H9 (cell line): ENCODE data around the gene FN1. TPM values are rescaled to one million over a fixed set of nuclear protein-coding genes. Genes with fewer than 3 reads are reported as not detected.

Experiments
- DNase-seq: peaks from one replicate; pipeline ENCODE4 v3.0.0-alpha.2; 2017
- H2AFZ ChIP-seq: one replicate; pipeline ENCODE4 v1.6.1; 2013; ENCODE audit warnings: mild to moderate bottlenecking, low read length, control low read depth, moderate library complexity
- H2AK5ac ChIP-seq: 2 replicates; pipeline ENCODE4 v1.6.1; 2013; ENCODE audit warnings: low read length, control low read depth, mixed read lengths; ENCODE audit not compliant: insufficient read length
- H2BK120ac ChIP-seq: one replicate; pipeline ENCODE4 v1.6.1; 2013; ENCODE audit warnings: low read depth, mild to moderate bottlenecking, low read length, control low read depth, inconsistent platforms; ENCODE audit not compliant: poor library complexity, severe bottlenecking
- H2BK12ac ChIP-seq: 2 replicates; pipeline ENCODE4 v1.6.1; 2013; ENCODE audit warnings: low read length, control low read depth, mixed read lengths, low read depth; ENCODE audit not compliant: insufficient read length
- H2BK15ac ChIP-seq: 2 replicates; pipeline ENCODE4 v1.6.1; 2013; ENCODE audit warnings: low read depth, low read length, control low read depth
- H2BK20ac ChIP-seq: one replicate; pipeline ENCODE4 v1.6.1; 2013; ENCODE audit warnings: low read depth, mild to moderate bottlenecking, low read length, control low read depth, inconsistent platforms; ENCODE audit not compliant: poor library complexity, severe bottlenecking
- H2BK5ac ChIP-seq: 2 replicates; pipeline ENCODE4 v1.6.1; 2013; ENCODE audit warnings: low read length, control low read depth, mixed read lengths; ENCODE audit not compliant: insufficient read length
- H3K14ac ChIP-seq: 2 replicates; pipeline ENCODE4 v1.6.1; 2013; ENCODE audit warnings: low read length, control low read depth; ENCODE audit not compliant: insufficient read depth
- H3K18ac ChIP-seq: 2 replicates; pipeline ENCODE4 v1.6.1; 2013; ENCODE audit warnings: low read depth, mild to moderate bottlenecking, mixed read lengths, low read length, control low read depth; ENCODE audit not compliant: insufficient read length
- H3K23ac ChIP-seq: 2 replicates; pipeline ENCODE4 v1.6.1; 2013; ENCODE audit warnings: low read length, control low read depth, mixed read lengths, low read depth; ENCODE audit not compliant: insufficient read length
- H3K23me2 ChIP-seq: 2 replicates; pipeline ENCODE4 v1.6.1; 2013; ENCODE audit warnings: low read depth, mild to moderate bottlenecking, mixed read lengths, low read length, control low read depth; ENCODE audit not compliant: insufficient read length, poor library complexity, severe bottlenecking
- H3K27ac ChIP-seq: 2 replicates; pipeline ENCODE4 v1.5.1; 2013; ENCODE audit warnings: low read length, control low read depth, mixed read lengths, low read depth; ENCODE audit not compliant: insufficient read length
- H3K27me3 ChIP-seq: 2 replicates; pipeline ENCODE4 v1.6.1; 2013; ENCODE audit warnings: low read length, control low read depth, inconsistent platforms; ENCODE audit not compliant: insufficient read depth
- H3K4ac ChIP-seq: 2 replicates; pipeline ENCODE4 v1.6.1; 2013; ENCODE audit warnings: low read depth, mild to moderate bottlenecking, control low read depth, inconsistent platforms, low read length, moderate library complexity
- H3K4me1 ChIP-seq: 2 replicates; pipeline ENCODE4 v1.6.1; 2013; ENCODE audit warnings: low read length, control low read depth, inconsistent platforms; ENCODE audit not compliant: insufficient read depth
- H3K4me2 ChIP-seq: 2 replicates; pipeline ENCODE4 v1.6.1; 2013; ENCODE audit warnings: low read length, control low read depth, mixed read lengths; ENCODE audit not compliant: insufficient read length, insufficient read depth
- H3K56ac ChIP-seq: 2 replicates; pipeline ENCODE4 v1.6.1; 2013; ENCODE audit warnings: low read depth, mild to moderate bottlenecking, mixed read lengths, low read length, control low read depth; ENCODE audit not compliant: insufficient read length
- H3K79me1 ChIP-seq: 2 replicates; pipeline ENCODE4 v1.6.1; 2013; ENCODE audit warnings: low read depth, mild to moderate bottlenecking, moderate library complexity, low read length, control low read depth, inconsistent platforms; ENCODE audit not compliant: insufficient read depth, poor library complexity, severe bottlenecking
- H3K79me2 ChIP-seq: 2 replicates; pipeline ENCODE4 v1.6.1; 2013; ENCODE audit warnings: low read length, control low read depth, inconsistent platforms; ENCODE audit not compliant: insufficient read depth
- H3K9ac ChIP-seq: 2 replicates; pipeline ENCODE4 v1.6.1; 2013; ENCODE audit warnings: low read length, control low read depth, mixed read lengths; ENCODE audit not compliant: insufficient read length; ENCODE audit errors: extremely low read depth
- H3K9me3 ChIP-seq: one replicate; pipeline ENCODE4 v1.6.1; 2013; ENCODE audit warnings: low read depth, low read length, inconsistent platforms; ENCODE audit not compliant: control insufficient read depth
- H3T11ph ChIP-seq: one replicate; pipeline ENCODE4 v1.6.1; 2013; ENCODE audit warnings: mild to moderate bottlenecking, low read length, control low read depth, inconsistent platforms
- H4K20me1 ChIP-seq: one replicate; pipeline ENCODE4 v1.6.1; 2013; ENCODE audit not compliant: control insufficient read depth, insufficient read length, insufficient read depth
- H4K5ac ChIP-seq: 2 replicates; pipeline ENCODE4 v1.6.1; 2013; ENCODE audit warnings: low read depth, mild to moderate bottlenecking, mixed read lengths, low read length, control low read depth; ENCODE audit not compliant: insufficient read length
- H4K8ac ChIP-seq: replicated peaks from 2 replicates; pipeline ENCODE4 v1.6.1; 2013; ENCODE audit warnings: low read length, control low read depth, mixed read lengths, low read depth; ENCODE audit not compliant: insufficient read length
- H4K91ac ChIP-seq: 2 replicates; pipeline ENCODE4 v1.6.1; 2013; ENCODE audit warnings: low read depth, mild to moderate bottlenecking, moderate library complexity, mixed read lengths, low read length, control low read depth; ENCODE audit not compliant: insufficient read length
- H3K27ac Mint-ChIP-seq, 3 experiments: 2 replicates in 2 of 3; 3 replicates in 1 of 3; pipeline ENCODE4 v1.8.0; 2020 to 2021; ENCODE audit warnings: mixed read lengths in 3 of 3, mild to moderate bottlenecking in 1 of 3, moderate library complexity in 1 of 3
- H3K27me3 Mint-ChIP-seq: 2 replicates; pipeline ENCODE4 v1.8.0; 2021; ENCODE audit warnings: low read depth, mild to moderate bottlenecking, moderate library complexity, mixed read lengths
- H3K36me3 Mint-ChIP-seq, 3 experiments: 2 replicates in 2 of 3; 3 replicates in 1 of 3; pipeline ENCODE4 v1.8.0; 2020 to 2021; ENCODE audit warnings: low read depth in 3 of 3, mixed read lengths in 3 of 3; ENCODE audit not compliant: insufficient read depth in 1 of 3
- H3K4me1 Mint-ChIP-seq, 2 experiments: 2 replicates each; pipeline ENCODE4 v1.8.0; 2020; ENCODE audit warnings: mixed read lengths in 2 of 2
- H3K4me3 Mint-ChIP-seq, 2 experiments: 2 replicates in 1 of 2; 3 replicates in 1 of 2; pipeline ENCODE4 v1.8.0; 2020 to 2021; ENCODE audit warnings: mild to moderate bottlenecking in 2 of 2, mixed read lengths in 2 of 2, moderate library complexity in 1 of 2
- H3K9me3 Mint-ChIP-seq, 2 experiments: 2 replicates in 1 of 2; 3 replicates in 1 of 2; pipeline ENCODE4 v1.8.0; 2020; ENCODE audit warnings: mild to moderate bottlenecking in 2 of 2, mixed read lengths in 2 of 2, moderate library complexity in 1 of 2
- CTCF ChIP-seq: fragments of 200-600 bp; sonication (generic); conservative IDR thresholded peaks from 3 replicates; pipeline ENCODE4 v1.8.0; 2021; ENCODE audit warnings: antibody characterized with exemption, mild to moderate bottlenecking
- WGBS: extraction: QIAGEN DNeasy Blood & Tissue Kit; methylation state at CpG from one replicate; pipeline ENCODE4 v1.1.7; 2013; ENCODE audit warnings: missing lambda C conversion rate, low lambda C conversion rate, mixed read lengths; ENCODE audit not compliant: insufficient read length; ENCODE audit errors: extremely low coverage; 5-methylcytosine and 5-hydroxymethylcytosine counted together
- total RNA-seq: library from RNA; stranded (reverse); gene quantifications from 2 replicates; pipeline ENCODE4 v1.2.1, GENCODE V29; 2021

The FN1 gene
- total RNA-seq, 1 experiment from 2014 or later, result 56.0 TPM

GRCh38 chr2:215439404-215439803 lies 3.5 kb upstream of the FN1 start:
- Histone ChIP-seq H3K4ac (no peak overlapping the region), H3K9ac (no peak overlapping the region), H2AK5ac (no peak overlapping the region), H2BK5ac (no peak overlapping the region), H3K23me2 (peaks cover 6% of the 10 kb centered on the region), H3K4me2 (no peak overlapping the region), H4K20me1 (no peaks in the 10 kb centered on the region), H2BK120ac (no peak overlapping the region), H4K91ac (no peak overlapping the region), H3K9me3 (no peaks in the 10 kb centered on the region), H3K27me3 (no peaks in the 10 kb centered on the region), H2BK15ac (no peak overlapping the region), H3K23ac (no peak overlapping the region), H2AFZ (no peak overlapping the region), H3T11ph (no peak overlapping the region), H2BK12ac (no peak overlapping the region), H3K56ac (no peak overlapping the region), H3K79me2 (no peaks in the 10 kb centered on the region), H4K8ac (no peak overlapping the region), H3K79me1 (no peaks in the 10 kb centered on the region), H3K4me1 (no peaks in the 10 kb centered on the region), H4K5ac (no peak overlapping the region), H3K18ac (no peak overlapping the region), H2BK20ac (no peak overlapping the region), H3K14ac (no peak overlapping the region), H3K27ac (no peak overlapping the region)
- no peaks in the 10 kb centered on the region; a peak in 1 of 7 replicates for H3K36me3 Mint-ChIP-seq
- no peak overlapping the region for H3K27ac Mint-ChIP-seq
- peaks cover 6% of the 10 kb centered on the region for H3K27me3 Mint-ChIP-seq
- no peak for TF ChIP-seq CTCF
- H3K4me1 Mint-ChIP-seq, result peaks cover 19 to 22% of the 10 kb centered on the region in 2 experiments
- DNase-seq, result no peak
- H3K4me3 Mint-ChIP-seq, result no peak overlapping the region
- no CpG with 5 or more reads among the region's 2 CpGs for WGBS
- H3K9me3 Mint-ChIP-seq, result no peaks in the 10 kb centered on the region
